Pericardium fibroblast (primary cell): ENCODE data around the gene HOXB2. TPM values are rescaled to one million over a fixed set of nuclear protein-coding genes. Genes with fewer than 3 reads are reported as not detected.

Experiments used
- total RNA-seq: library from RNA; depleted of rRNA; stranded (reverse); fragments of >200 nt; gene quantifications from 2 replicates; pipeline ENCODE4 v1.2.3, GENCODE V29; 2015

HOXB2 gene
- 20.5 and 21.0 TPM in 2 replicates for total RNA-seq

GRCh38 chr17:48545022-48545375, at the start of gene HOXB2:
HOXB2 (minus strand) TSS chr17:48545109; CDS start chr17:48544911, 198 bp downstream.

GRCh38 chr17:48593126-48593829, 48.4 kb upstream of the HOXB2 start, which contains the start of gene HOXB5:
HOXB5 (minus strand) TSS chr17:48593779; CDS start chr17:48593682, 97 bp downstream.

GRCh38 chr17:48589831-48590606, 45.1 kb upstream of the HOXB2 start, which contains the start of gene HOXB3:
HOXB3 (minus strand) TSS chr17:48590241; CDS start chr17:48552474, 37,767 bp downstream.

DNA sequence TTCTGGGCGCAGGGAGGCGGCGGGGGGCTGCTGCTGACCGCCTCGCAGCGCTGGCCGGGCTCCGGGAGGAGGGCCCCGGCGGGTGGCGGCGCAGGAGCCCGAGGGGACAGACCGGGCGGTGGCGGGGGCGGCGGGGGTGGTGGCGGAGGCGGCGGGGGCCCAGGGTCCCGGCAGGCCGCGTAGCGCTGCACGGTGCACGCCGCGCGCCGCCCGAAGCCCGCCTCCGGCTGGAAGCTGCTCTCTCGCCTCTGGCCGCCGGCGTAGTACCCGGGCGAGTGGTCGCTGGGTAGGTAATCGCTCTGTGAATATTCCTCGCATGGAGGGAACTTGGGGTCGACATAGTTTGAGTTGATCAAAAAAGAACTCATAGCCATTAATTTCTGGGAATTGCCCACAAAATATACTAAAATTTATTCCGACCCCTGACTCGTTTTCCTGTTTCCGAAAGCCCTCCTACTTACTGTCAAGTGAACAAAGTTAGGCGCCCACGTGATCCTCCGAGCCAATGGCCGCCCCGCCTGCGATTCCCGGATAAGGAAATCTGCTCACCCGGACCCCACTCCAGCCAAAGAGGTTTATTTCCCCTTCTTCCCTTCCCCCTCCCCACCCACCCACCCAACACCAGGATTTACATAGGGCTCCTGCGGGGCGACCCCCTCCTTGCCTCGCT, 33.2 kb upstream of the HOXB2 start, which contains the start of gene HOXB4:
Gene HOXB4, minus strand, starts transcription at position 405 of the 670 bp plus-strand sequence. Its CDS starts 31 bp downstream, at position 374.

GRCh38 chr17:48530887-48531272, 14.0 kb downstream of the HOXB2 start, which contains the start of gene HOXB1:
HOXB1 (minus strand) TSS chr17:48531011; CDS start chr17:48530904, 107 bp downstream.

Other genes starting within 250 kb of the HOXB2 start
- gene SKAP1, start 114.9 kb downstream of the HOXB2 start, total RNA-seq = not detected in 2 replicates
- gene HOXB1, start 14.1 kb downstream of the HOXB2 start, total RNA-seq = not detected in 2 replicates
- 1.1 and 4.5 TPM in 2 replicates for gene HOXB4, start 33.2 kb upstream of the HOXB2 start, total RNA-seq
- 4.1 and 14.0 TPM in 2 replicates for gene HOXB3, start 45.1 kb upstream of the HOXB2 start, total RNA-seq
- gene HOXB5, start 48.7 kb upstream of the HOXB2 start, total RNA-seq = 0.12 and 0.43 TPM in 2 replicates
- gene HOXB6, start 59.9 kb upstream of the HOXB2 start, total RNA-seq = 2.2 and 12.2 TPM in 2 replicates
- gene HOXB7, start 65.9 kb upstream of the HOXB2 start, total RNA-seq = 0.70 and 7.3 TPM in 2 replicates
- gene HOXB8, start 70.2 kb upstream of the HOXB2 start, total RNA-seq = 0.47 and 1.0 TPM in 2 replicates
- gene HOXB9, start 81.2 kb upstream of the HOXB2 start, total RNA-seq = 2.8 TPM in 1 of 2 replicates, not detected in the other
- gene PRAC1, start 177.4 kb upstream of the HOXB2 start, total RNA-seq = not detected in 2 replicates
- not detected in 2 replicates for gene PRAC2, start 178.1 kb upstream of the HOXB2 start, total RNA-seq
- gene HOXB13, start 183.6 kb upstream of the HOXB2 start, total RNA-seq = not detected in 2 replicates